Iris pigment epithelial cell (primary cell): ENCODE data around the gene NSMCE4A.
A peak's percentile ranks its signal among the peaks of the same experiment; 100 is the strongest.
"Not testable (repeated sequence)": the region's sequence is repeated elsewhere in the genome, so short reads cannot be mapped to it uniquely, and the experiment has no call there.

Experiments used
- DNase-seq: peaks from one replicate; pipeline ENCODE4 v3.0.0-alpha.2; 2011; ENCODE audit warnings: low read depth

Gene NSMCE4A

GRCh38 chr10:121935702-121936101, 39.3 kb downstream of the NSMCE4A start:
- no peak for DNase-seq

- not testable (repeated sequence) for DNase-seq
These were observed 44.5 kb downstream of the NSMCE4A start for GRCh38 chr10:121930268-121931085.

- DNase-seq, result not testable (repeated sequence)
These were observed 45.3 kb downstream of the NSMCE4A start for GRCh38 chr10:121929585-121930267.

- DNase-seq, result peak; percentile 16
These were observed 46.5 kb downstream of the NSMCE4A start for GRCh38 chr10:121928528-121928884.

GRCh38 chr10:121927841-121928527, 47.0 kb downstream of the NSMCE4A start, which contains the start of gene ATE1:
ATE1 (minus strand) TSS chr10:121928031; CDS start chr10:121927949, 82 bp downstream.
- DNase-seq, result peak; percentile 91

GRCh38 chr10:121927318-121927840, 47.6 kb downstream of the NSMCE4A start:
- DNase-seq, result peak; percentile 63

- peak; percentile 46 for DNase-seq
These were observed 48.2 kb downstream of the NSMCE4A start for GRCh38 chr10:121926671-121927317.

GRCh38 chr10:121926157-121926556, 48.9 kb downstream of the NSMCE4A start:
- DNase-seq, result no peak

GRCh38 chr10:121921238-121921931, 53.6 kb downstream of the NSMCE4A start:
- DNase-seq, result peak; percentile 55

- DNase-seq, result no peak
These were observed 55.4 kb downstream of the NSMCE4A start for GRCh38 chr10:121919666-121920065.

GRCh38 chr10:121918800-121919199, 56.2 kb downstream of the NSMCE4A start:
- not testable (repeated sequence) for DNase-seq

- DNase-seq, result peak; percentile 38
These were observed 60.4 kb downstream of the NSMCE4A start for GRCh38 chr10:121914661-121915060.

- no peak for DNase-seq
These were observed 63.7 kb downstream of the NSMCE4A start for GRCh38 chr10:121911421-121911697.

GRCh38 chr10:121910673-121911420, 64.2 kb downstream of the NSMCE4A start:
- peak; percentile 76 for DNase-seq
